Ascending aorta (tissue), 2 donors: ENCODE results near the gene UNC79. TPM values are rescaled to one million over a fixed set of nuclear protein-coding genes. Genes with fewer than 3 reads are reported as not detected.
"Not testable (repeated sequence)": the region's sequence is repeated elsewhere in the genome, so short reads cannot be mapped to it uniquely, and the experiment has no call there.

Source experiments
- DNase-seq, 2 donors: peaks; one replicate each; pipeline ENCODE4 v3.0.0-alpha.2; 2019; ENCODE audit warnings: low spot score in 2 of 2
- H3K27ac ChIP-seq, 2 donors: fragments of 200-600 bp; sonication (generic); one replicate each; pipeline ENCODE4 v1.5.1; 2016 to 2017; ENCODE audit warnings: mild to moderate bottlenecking in 1 of 2
- H3K27me3 ChIP-seq: fragments of 200-600 bp; sonication (generic); one replicate; pipeline ENCODE4 v1.5.1; 2017
- H3K36me3 ChIP-seq, 2 donors: fragments of 200-600 bp; sonication (generic); one replicate each; pipeline ENCODE4 v1.5.1; 2016
- H3K4me1 ChIP-seq, 2 donors: fragments of 200-600 bp; sonication (generic); one replicate each; pipeline ENCODE4 v1.5.1; 2016 to 2017; ENCODE audit warnings: mild to moderate bottlenecking in 1 of 2
- H3K4me3 ChIP-seq, 2 donors: fragments of 200-600 bp; sonication (generic); one replicate each; pipeline ENCODE4 v1.5.1; 2016 to 2017; ENCODE audit warnings: mild to moderate bottlenecking in 1 of 2
- H3K9me3 ChIP-seq, 2 donors: fragments of 200-600 bp; sonication (generic); one replicate each; pipeline ENCODE4 v1.5.1; 2016
- CTCF ChIP-seq, 3 experiments: fragments of 200-600 bp in 2 of 3; fragments of 450-650 bp in 1 of 3; sonication (generic) in 2 of 3; IDR thresholded peaks; one replicate each; pipeline ENCODE4 v1.5.1; 2016 to 2019; ENCODE audit warnings: antibody characterized with exemption in 3 of 3, mild to moderate bottlenecking in 1 of 3, moderate library complexity in 1 of 3
- intact Hi-C: fragments of 100-400 bp; cut with DNase I; formaldehyde crosslinking; loops from one replicate; pipeline ENCODE4 v1.15.1; 2023
- total RNA-seq: library from RNA; depleted of rRNA; stranded (reverse); fragments of >200 nt; gene quantifications from one replicate; pipeline ENCODE4 v1.1.0, GENCODE V29; 2016

UNC79 gene
- total RNA-seq, 1 donor from 2014 or later = not detected

- no peak overlapping the region for H3K27ac ChIP-seq
- no peak for TF ChIP-seq CTCF (IDR thresholded peaks at IDR 0.05)
- no peak overlapping the region for H3K4me3 ChIP-seq
- no peaks in the 10 kb centered on the region for H3K36me3 ChIP-seq
- no peaks in the 10 kb centered on the region for H3K4me1 ChIP-seq
- intact Hi-C loops = no loop called here
- H3K27me3 ChIP-seq = no peaks in the 10 kb centered on the region
- H3K9me3 ChIP-seq = no peaks in the 10 kb centered on the region
- DNase-seq = no peak
These were observed 66.4 kb downstream of the UNC79 start for GRCh38 chr14:93496856-93497741.

- H3K4me3 ChIP-seq = no peak overlapping the region
- no peak for DNase-seq
- TF ChIP-seq CTCF (IDR thresholded peaks at IDR 0.05) = no peak
- H3K27me3 ChIP-seq = no peaks in the 10 kb centered on the region
- no peaks in the 10 kb centered on the region for H3K9me3 ChIP-seq
- intact Hi-C loops = no loop called here
- H3K4me1 ChIP-seq = no peaks in the 10 kb centered on the region
- no peak overlapping the region for H3K27ac ChIP-seq
- H3K36me3 ChIP-seq = no peaks in the 10 kb centered on the region
These were observed 79.3 kb downstream of the UNC79 start for GRCh38 chr14:93510056-93510455.

- no peak for TF ChIP-seq CTCF (IDR thresholded peaks at IDR 0.05)
- Histone ChIP-seq H3K4me3 (no peak overlapping the region), H3K4me1 (no peaks in the 10 kb centered on the region), H3K27me3 (no peaks in the 10 kb centered on the region), H3K27ac (no peak overlapping the region), H3K36me3 (no peaks in the 10 kb centered on the region), H3K9me3 (no peaks in the 10 kb centered on the region)
- DNase-seq = no peak
- intact Hi-C loops = no loop called here
These were observed 80.3 kb downstream of the UNC79 start for GRCh38 chr14:93511001-93511400.

GRCh38 chr14:93520053-93520607, 89.4 kb downstream of the UNC79 start:
- intact Hi-C loops = no loop called here
- TF ChIP-seq CTCF (IDR thresholded peaks at IDR 0.05) = no peak
- Histone ChIP-seq H3K4me3 (no peak overlapping the region), H3K27ac (no peak overlapping the region), H3K27me3 (no peaks in the 10 kb centered on the region), H3K36me3 (no peaks in the 10 kb centered on the region), H3K9me3 (peaks cover 9 to 13% of the 10 kb centered on the region in 2 donors), H3K4me1 (no peaks in the 10 kb centered on the region)
- no peak for DNase-seq

GRCh38 chr14:93522221-93522620, 91.5 kb downstream of the UNC79 start:
- intact Hi-C loops = no loop called here
- no peak for DNase-seq
- no peak for TF ChIP-seq CTCF (IDR thresholded peaks at IDR 0.05)
- H3K27me3 ChIP-seq = no peaks in the 10 kb centered on the region
- H3K4me3 ChIP-seq = no peak overlapping the region
- H3K27ac ChIP-seq = no peak overlapping the region
- H3K4me1 ChIP-seq = no peaks in the 10 kb centered on the region
- no peaks in the 10 kb centered on the region for H3K36me3 ChIP-seq
- H3K9me3 ChIP-seq = peaks cover 9 to 13% of the 10 kb centered on the region in 2 donors

- DNase-seq, H3K27ac ChIP-seq, H3K4me1 ChIP-seq, H3K4me3 ChIP-seq, H3K36me3 ChIP-seq, intact Hi-C loops, H3K9me3 ChIP-seq, H3K27me3 ChIP-seq: not testable (repeated sequence)
These were observed 94.5 kb downstream of the UNC79 start for GRCh38 chr14:93525216-93525615.
